Measurements from ENCODE around the gene OGG1.

DNA sequence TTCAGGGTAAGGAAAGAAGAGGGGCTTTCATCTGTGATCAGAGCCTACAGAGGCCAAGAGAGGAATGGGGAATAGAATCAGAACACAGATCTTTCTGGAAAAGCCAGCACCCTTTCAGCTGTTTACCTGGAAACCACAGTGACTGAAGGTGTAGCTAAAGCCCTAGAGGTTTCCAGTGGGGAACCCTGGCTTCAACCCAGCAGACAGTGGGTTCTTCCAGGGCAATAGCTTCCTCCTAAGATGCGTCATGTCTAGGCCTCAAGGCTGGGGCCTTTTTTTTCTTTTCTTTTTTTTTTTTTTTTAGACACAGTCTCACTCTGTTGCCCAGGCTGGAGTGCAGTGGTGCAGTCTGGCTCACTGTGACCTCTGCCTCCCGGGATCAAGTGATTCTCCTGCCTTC is 49.2 kb upstream of the OGG1 start:
- no peak for TF ChIP-seq ZNF121 (tag by site-specific recombination; IDR thresholded peaks at IDR 0.05)
- no peak for TF ChIP-seq CTCF (tag by site-specific recombination; IDR thresholded peaks at IDR 0.05)
- no peak for TF ChIP-seq REPIN1 (tag by site-specific recombination; IDR thresholded peaks at IDR 0.05; ENCODE audit: low read depth)
- no peak for TF ChIP-seq ZBTB26 (tag by site-specific recombination; optimal IDR thresholded peaks at IDR 0.05)
- no peak for TF ChIP-seq ZNF701 (tag by site-specific recombination; IDR thresholded peaks at IDR 0.05)
- TF ChIP-seq ZNF426 (tag by site-specific recombination; IDR thresholded peaks at IDR 0.05) = no peak
- TF ChIP-seq, protein P1, sequence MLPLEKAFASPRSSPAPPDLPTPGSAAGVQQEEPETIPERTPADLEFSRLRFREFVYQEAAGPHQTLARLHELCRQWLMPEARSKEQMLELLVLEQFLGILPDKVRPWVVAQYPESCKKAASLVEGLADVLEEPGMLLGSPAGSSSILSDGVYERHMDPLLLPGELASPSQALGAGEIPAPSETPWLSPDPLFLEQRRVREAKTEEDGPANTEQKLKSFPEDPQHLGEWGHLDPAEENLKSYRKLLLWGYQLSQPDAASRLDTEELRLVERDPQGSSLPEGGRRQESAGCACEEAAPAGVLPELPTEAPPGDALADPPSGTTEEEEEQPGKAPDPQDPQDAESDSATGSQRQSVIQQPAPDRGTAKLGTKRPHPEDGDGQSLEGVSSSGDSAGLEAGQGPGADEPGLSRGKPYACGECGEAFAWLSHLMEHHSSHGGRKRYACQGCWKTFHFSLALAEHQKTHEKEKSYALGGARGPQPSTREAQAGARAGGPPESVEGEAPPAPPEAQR (tag by site-specific recombination; IDR thresholded peaks at IDR 0.05) = no peak
- no peak for TF ChIP-seq ZNF830 (tag by site-specific recombination; IDR thresholded peaks at IDR 0.05; ENCODE audit: low read depth)
- TF ChIP-seq GLI4 (tag by site-specific recombination; IDR thresholded peaks at IDR 0.05) = no peak
- no peak for TF ChIP-seq ZNF48 (tag by site-specific recombination; IDR thresholded peaks at IDR 0.05)
- no peak for TF ChIP-seq ELK4 (IDR thresholded peaks at IDR 0.05; ENCODE audit: borderline replicate concordance, low read depth, low read length)
- TF ChIP-seq ZNF184 (tag by site-specific recombination; IDR thresholded peaks at IDR 0.05) = no peak

Data from HEK293 (cell line).